GM21367 (cell line): ENCODE measurements around the gene ABCD1.
"Not testable (repeated sequence)": the region's sequence is repeated elsewhere in the genome, so short reads cannot be mapped to it uniquely, and the experiment has no call there.

ENCODE experiments used
- ATAC-seq: cut with Tn5 transposase; IDR thresholded peaks from one replicate; pipeline ENCODE4 v1.9.1; 2021; ENCODE audit not compliant: unreplicated experiment

The ABCD1 gene

GRCh38 chrX:153709726-153710674, 14.7 kb upstream of the ABCD1 start:
- no peak for ATAC-seq

DNA sequence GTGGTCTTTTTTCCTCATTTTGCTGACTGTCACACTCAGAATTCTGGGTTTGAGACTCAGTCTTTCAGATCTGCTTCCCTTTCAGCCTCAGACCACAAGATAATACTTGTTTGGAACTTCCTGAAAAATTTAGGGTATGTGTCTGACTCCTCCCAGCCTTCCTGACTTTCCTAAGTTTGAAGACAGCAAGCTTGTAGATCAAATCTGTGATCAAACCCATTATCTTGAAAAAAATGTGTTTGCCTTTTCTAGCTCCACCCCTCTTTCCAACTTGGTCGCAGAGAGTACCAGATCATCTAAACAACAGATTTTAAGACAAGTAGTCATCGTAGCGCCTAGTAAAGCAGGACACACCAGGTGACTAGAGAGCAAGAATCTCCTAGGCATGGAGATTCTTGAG, 10.4 kb upstream of the ABCD1 start:
- ATAC-seq = no peak

- no peak for ATAC-seq
These were observed 7.2 kb upstream of the ABCD1 start for GRCh38 chrX:153717445-153717844.

DNA sequence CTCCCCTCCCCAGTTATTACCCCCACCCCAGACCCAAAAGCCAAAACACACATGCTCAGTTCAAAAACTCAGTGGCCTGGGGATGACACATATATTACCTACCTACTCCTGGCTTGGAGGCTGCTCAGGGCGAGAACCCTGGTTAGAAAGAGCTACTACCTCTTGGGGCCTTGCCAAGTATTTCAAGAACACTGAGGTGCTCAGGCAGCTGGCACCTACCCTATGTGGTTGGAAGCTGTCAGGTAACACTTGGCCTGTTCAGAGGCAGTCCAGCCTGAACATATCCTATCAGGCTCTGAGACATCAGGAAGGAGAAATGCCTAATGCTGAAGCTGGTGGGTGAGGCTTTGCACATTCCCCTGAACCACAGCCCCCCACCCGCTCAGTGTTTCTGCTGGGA, 5.4 kb upstream of the ABCD1 start:
- ATAC-seq = no peak

DNA sequence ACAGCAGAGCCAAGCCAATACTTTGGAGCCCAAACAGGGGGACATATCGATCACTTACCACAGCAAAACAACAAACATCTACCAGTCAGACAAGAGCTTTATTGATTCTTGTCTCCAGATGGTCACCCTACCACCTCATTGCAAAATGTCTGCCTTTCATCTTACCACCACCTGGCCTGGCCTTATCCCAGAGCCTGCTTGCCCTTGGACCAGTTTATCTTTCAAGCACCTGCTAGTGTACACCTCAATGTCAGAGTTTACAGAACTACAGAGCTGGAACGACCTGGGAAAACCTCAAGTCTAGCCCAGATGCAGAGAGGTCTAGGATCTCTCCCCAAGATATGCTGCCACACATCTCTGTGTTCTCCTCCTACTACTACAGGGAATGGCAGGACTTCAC, 5.0 kb upstream of the ABCD1 start:
- ATAC-seq = no peak

DNA sequence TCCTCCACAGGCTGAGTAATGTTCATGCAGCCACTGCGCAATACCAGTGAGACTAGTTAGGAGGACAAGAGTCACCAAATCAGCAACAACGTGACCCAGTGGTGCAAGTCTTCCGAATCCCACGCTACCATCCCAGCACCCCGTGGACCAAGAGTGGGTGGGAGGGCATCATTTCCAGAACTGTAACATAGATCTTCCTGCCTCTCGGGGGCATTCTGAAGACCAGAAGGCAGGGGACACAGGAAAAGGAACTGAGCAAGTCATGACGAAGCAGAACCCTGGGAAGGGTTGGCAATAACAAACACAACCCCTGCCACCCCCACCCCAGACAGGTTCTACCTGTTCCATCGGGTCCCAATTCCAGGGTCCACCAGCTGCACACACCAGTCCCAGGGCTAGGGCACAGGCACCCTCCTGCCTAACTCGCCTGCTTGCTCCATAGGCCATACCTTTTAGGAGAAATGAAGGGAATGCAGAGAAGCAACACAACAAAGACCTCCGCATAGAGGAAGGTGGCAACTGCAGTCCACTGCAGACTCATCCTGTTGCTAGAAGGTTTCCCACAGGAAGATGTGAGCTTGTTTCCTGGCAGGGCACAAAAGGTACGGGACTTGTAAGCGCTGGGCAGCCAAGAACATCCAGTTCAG, 1.8 kb upstream of the ABCD1 start:
- ATAC-seq = no peak

GRCh38 chrX:153723351-153724251, 1.1 kb upstream of the ABCD1 start:
- peak; percentile 16 for ATAC-seq

DNA sequence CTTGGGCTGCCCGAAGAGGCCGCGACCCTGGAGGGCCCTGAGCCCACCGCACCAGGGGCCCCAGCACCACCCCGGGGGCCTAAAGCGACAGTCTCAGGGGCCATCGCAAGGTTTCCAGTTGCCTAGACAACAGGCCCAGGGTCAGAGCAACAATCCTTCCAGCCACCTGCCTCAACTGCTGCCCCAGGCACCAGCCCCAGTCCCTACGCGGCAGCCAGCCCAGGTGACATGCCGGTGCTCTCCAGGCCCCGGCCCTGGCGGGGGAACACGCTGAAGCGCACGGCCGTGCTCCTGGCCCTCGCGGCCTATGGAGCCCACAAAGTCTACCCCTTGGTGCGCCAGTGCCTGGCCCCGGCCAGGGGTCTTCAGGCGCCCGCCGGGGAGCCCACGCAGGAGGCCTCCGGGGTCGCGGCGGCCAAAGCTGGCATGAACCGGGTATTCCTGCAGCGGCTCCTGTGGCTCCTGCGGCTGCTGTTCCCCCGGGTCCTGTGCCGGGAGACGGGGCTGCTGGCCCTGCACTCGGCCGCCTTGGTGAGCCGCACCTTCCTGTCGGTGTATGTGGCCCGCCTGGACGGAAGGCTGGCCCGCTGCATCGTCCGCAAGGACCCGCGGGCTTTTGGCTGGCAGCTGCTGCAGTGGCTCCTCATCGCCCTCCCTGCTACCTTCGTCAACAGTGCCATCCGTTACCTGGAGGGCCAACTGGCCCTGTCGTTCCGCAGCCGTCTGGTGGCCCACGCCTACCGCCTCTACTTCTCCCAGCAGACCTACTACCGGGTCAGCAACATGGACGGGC, 579 bp downstream of the ABCD1 start:
- no peak for ATAC-seq

GRCh38 chrX:153725832-153726285, 1.2 kb downstream of the ABCD1 start:
- ATAC-seq = no peak

DNA sequence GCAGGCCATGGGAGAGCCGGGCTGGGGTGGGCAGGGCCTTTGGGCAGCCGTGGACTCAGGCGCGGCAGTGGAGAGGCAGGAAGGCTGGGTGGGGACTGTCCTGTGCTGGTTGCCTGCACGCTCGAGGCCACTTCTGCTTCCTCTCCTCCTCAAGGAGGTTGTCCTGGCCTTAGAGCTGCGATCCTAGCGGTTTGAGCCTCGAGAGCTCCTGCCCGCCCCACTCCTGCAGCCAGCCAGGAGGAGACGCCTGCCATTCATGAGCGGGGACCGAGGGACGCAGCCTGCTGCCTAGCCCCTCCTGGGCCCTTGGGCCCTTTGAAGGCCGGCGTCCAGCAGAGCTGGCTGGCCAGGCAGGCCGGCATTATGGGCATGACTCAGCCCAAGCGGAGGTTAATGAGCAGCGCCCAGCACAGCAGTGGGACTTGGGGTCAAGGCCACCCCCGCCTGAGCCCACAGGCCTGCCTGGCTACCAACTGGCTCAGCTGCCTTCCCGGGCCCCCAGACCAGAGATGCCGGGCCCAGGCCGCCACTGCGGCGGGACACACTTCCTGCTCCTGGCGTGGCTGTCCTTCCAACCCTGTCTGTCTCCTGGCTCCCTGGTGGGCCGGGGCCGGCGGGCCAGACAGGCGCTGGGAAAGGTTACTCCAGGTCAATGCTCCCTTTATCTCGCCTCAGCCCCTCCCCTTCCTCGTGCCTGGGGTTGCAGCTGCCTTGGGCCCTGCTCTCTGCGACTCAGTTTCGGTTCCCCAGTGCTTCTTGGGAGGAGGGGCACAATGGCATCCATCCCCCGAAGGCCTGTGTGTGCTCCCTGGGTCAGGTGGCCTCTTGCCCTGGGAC, 1.8 kb downstream of the ABCD1 start:
- ATAC-seq = peak; percentile 52

DNA sequence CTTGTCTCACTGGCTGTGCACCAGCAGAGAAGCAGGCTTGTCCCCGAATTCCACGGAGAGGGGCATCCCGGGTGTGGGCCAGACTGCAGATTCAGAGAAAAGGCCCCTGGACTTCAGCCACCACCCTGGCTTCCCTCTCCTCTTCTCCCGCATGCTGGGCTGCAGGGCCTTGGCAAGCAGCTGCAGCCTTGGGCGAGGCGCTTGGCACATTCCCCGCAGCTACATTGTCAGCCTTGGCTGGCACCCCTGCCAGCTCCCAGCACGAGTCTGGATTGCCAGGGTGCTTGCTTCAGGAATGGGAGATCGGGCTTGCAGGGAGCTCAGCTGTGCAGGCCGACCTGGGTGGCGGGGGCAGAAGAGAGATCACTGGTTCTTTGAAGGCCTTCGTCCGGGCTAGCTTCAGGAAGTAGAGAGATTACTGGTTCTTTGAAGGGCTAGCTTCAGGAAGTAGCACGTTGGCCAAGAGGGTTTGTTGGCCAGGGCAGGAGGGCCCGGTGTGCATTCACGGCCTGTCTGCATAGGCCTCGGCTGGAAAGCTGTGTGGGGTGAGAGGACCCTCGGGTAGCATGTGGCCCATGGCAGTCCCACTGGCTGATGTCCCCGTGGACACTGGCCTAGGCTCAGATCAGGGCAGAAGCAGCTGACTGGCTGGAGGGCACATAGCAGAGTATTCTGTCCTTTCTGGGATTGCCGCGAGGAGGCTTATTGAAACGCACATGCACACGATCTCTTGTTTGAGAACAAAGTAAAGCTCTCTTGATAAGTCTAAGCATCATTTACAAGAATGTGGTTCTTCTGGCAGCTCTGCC, 2.7 kb downstream of the ABCD1 start:
- ATAC-seq = no peak

DNA sequence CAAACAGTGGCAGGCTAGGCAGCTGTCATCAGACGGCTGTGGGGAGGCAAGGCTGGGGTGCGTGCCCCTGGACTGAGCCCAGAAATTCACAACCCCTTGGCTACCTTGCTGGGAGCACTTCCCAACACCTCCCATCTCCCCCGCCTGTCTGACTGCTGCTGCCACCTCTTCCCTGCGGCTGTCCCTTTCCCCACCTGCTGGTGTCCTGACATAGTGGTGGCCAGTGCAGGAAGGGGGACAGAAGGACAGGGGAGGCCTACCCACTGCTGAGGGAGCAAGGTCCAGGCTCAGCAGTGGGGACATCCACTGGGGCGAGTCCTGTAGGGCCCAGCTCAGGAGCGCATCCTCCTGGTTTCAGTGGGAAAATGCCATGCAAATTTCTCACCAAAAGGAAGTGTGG, 3.4 kb downstream of the ABCD1 start:
- no peak for ATAC-seq

- no peak for ATAC-seq
These were observed 4.4 kb downstream of the ABCD1 start for GRCh38 chrX:153728951-153729631.

DNA sequence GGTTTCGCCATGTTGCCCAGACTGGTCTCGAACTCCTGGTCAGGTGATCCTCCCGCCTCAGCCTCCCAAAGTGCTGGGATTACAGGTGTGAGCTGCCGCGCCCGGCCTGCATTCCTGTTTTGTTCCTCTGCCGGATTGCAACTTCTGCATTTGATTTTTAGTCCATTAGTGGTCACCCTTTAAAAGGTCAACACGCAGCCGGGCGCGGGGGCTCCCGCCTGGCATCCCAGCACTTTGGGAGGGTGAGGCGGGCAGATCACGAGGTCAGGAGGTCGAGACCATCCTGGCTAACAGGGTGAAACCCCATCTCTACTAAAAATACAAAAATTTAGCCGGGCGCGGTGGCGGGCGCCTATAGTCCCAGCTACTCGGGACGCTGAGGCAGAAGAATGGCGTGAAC, 5.5 kb downstream of the ABCD1 start:
- ATAC-seq = not testable (repeated sequence)

- no peak for ATAC-seq
These were observed 6.6 kb downstream of the ABCD1 start for GRCh38 chrX:153731117-153731844.

GRCh38 chrX:153731845-153732215, 7.2 kb downstream of the ABCD1 start:
- no peak for ATAC-seq

- no peak for ATAC-seq
These were observed 7.7 kb downstream of the ABCD1 start for GRCh38 chrX:153732401-153732800.
